ENCODE data around the gene BTK. TPM values are rescaled to one million over a fixed set of nuclear protein-coding genes. Genes with fewer than 3 reads are reported as not detected.

BTK gene
- total and polyA plus RNA-seq, 9 of the 15 experiments (the other 6 are each of a cell fraction or from before 2014, with no cell fraction given), result 14.9 to 93.4 (median 65.2) TPM

- TF ChIP-seq AFF1 (IDR thresholded peaks at IDR 0.05; ENCODE audit: low read depth in 1 of 2, partially characterized antibody in 2 of 2), result no peak
- no peak for TF ChIP-seq MXI1 (IDR thresholded peaks at IDR 0.05; ENCODE audit: low read depth, low read length)
- no peak for TF ChIP-seq TAF9B (IDR thresholded peaks at IDR 0.05; ENCODE audit: partially characterized antibody)
- no peak for TF ChIP-seq LARP7 (IDR thresholded peaks at IDR 0.05)
- no peak for TF ChIP-seq MBD2 (IDR thresholded peaks at IDR 0.05; ENCODE audit: borderline replicate concordance, low read depth)
- TF ChIP-seq CHD1 (IDR thresholded peaks at IDR 0.05; ENCODE audit: low read length), result no peak
- no peak for TF ChIP-seq ZNF239 (CRISPR knock-in tag; IDR thresholded peaks at IDR 0.05)
- peak; percentile 23 for TF ChIP-seq POLR2B (IDR thresholded peaks at IDR 0.05; ENCODE audit: low read depth, partially characterized antibody)
- TF ChIP-seq MBD1 (CRISPR knock-in tag; IDR thresholded peaks at IDR 0.05), result no peak
- no peak for TF ChIP-seq ARID4B (CRISPR knock-in tag; IDR thresholded peaks at IDR 0.05)
- no peak for TF ChIP-seq GTF2A2 (tag; IDR thresholded peaks at IDR 0.05)
- TF ChIP-seq ZSCAN29 (IDR thresholded peaks at IDR 0.05), result no peak
- peak; percentile 1; the same call in 1 of the 2 replicates for TF ChIP-seq PML (IDR thresholded peaks at IDR 0.05; ENCODE audit: low read length)
- TF ChIP-seq POLR3G (IDR thresholded peaks at IDR 0.05; ENCODE audit: extremely low read depth, insufficient read length, insufficient replicate concordance), result no peak
- TF ChIP-seq MXD1 (CRISPR knock-in tag; IDR thresholded peaks at IDR 0.05; ENCODE audit: borderline replicate concordance, poor library complexity, severe bottlenecking), result no peak
- TF ChIP-seq ZNF121 (CRISPR knock-in tag; conservative IDR thresholded peaks at IDR 0.05), result no peak
- TF ChIP-seq ZFPM2 (CRISPR knock-in tag; IDR thresholded peaks at IDR 0.05), result no peak
Observed at GRCh38 chrX:101393530-101394305, 7.7 kb upstream of the BTK start (continued).
